Spleen (tissue), 11 donors: ENCODE data around the gene GJB5. TPM values are rescaled to one million over a fixed set of nuclear protein-coding genes. Genes with fewer than 3 reads are reported as not detected.

Experiments
- DNase-seq: peaks from one replicate; pipeline ENCODE4 v3.0.0-alpha.2; 2020
- H3K27ac ChIP-seq, 8 donors: fragments of 200-600 bp; sonication (generic) in 7 of 8; 1 replicate in 4 of 8; 2 replicates in 4 of 8; pipeline versions ENCODE4 v1.5.0 to v1.8.0; 2016 to 2021; ENCODE audit warnings: inconsistent platforms in 4 of 8, mild to moderate bottlenecking in 4 of 8, moderate library complexity in 1 of 8
- H3K27me3 ChIP-seq, 7 donors: fragments of 200-600 bp; sonication (generic) in 6 of 7; replicated peaks in 1 of 7; 1 replicate in 4 of 7; 2 replicates in 3 of 7; pipeline versions ENCODE4 v1.5.0 to v1.8.0; 2016 to 2021; ENCODE audit warnings: inconsistent platforms in 3 of 7, mild to moderate bottlenecking in 1 of 7
- H3K36me3 ChIP-seq, 6 donors: fragments of 200-600 bp; sonication (generic) in 5 of 6; 1 replicate in 4 of 6; 2 replicates in 2 of 6; pipeline versions ENCODE4 v1.5.0 to v1.8.0; 2016 to 2021; ENCODE audit warnings: inconsistent platforms in 2 of 6
- H3K4me1 ChIP-seq, 6 donors: fragments of 200-600 bp; sonication (generic) in 5 of 6; 1 replicate in 3 of 6; 2 replicates in 3 of 6; pipeline versions ENCODE4 v1.5.0 to v1.8.0; 2016 to 2021; ENCODE audit warnings: inconsistent platforms in 3 of 6
- H3K4me3 ChIP-seq, 8 donors: fragments of 200-600 bp; sonication (generic) in 7 of 8; 1 replicate in 4 of 8; 2 replicates in 4 of 8; pipeline versions ENCODE4 v1.5.0 to v1.8.0; 2016 to 2021; ENCODE audit warnings: inconsistent platforms in 4 of 8, mild to moderate bottlenecking in 4 of 8, moderate library complexity in 2 of 8
- H3K9me3 ChIP-seq, 8 donors: fragments of 200-600 bp; sonication (generic) in 7 of 8; 1 replicate in 4 of 8; 2 replicates in 4 of 8; pipeline versions ENCODE4 v1.5.0 to v1.8.0; 2016 to 2021; ENCODE audit warnings: inconsistent platforms in 4 of 8
- CTCF ChIP-seq, 11 experiments: fragments of 200-600 bp in 7 of 11; fragments of 450-650 bp in 4 of 11; sonication (generic) in 4 of 11; IDR thresholded peaks in 8 of 11; conservative IDR thresholded peaks in 3 of 11; 1 replicate in 7 of 11; 2 replicates in 4 of 11; pipeline versions ENCODE4 v1.4.0 to v1.8.0; 2016 to 2021; ENCODE audit warnings: antibody characterized with exemption in 11 of 11, inconsistent platforms in 4 of 11, mild to moderate bottlenecking in 1 of 11
- POLR2A ChIP-seq, 3 donors: fragments of 450-650 bp; IDR thresholded peaks; one replicate each; pipeline ENCODE4 v1.5.1; 2017; ENCODE audit warnings: antibody characterized with exemption in 3 of 3, mild to moderate bottlenecking in 1 of 3
- POLR2AphosphoS5 ChIP-seq, 3 donors: sonication (generic); formaldehyde crosslinking; IDR thresholded peaks; one replicate each; pipeline ENCODE4 v1.5.1; 2017; ENCODE audit warnings: antibody characterized with exemption in 3 of 3
- WGBS, 5 donors: extraction: QIAGEN DNeasy Blood & Tissue Kit in 3 of 5; methylation state at CpG; one replicate each; pipeline versions ENCODE4 v1.1.5 to v1.1.7; 2013 to 2018; 5-methylcytosine and 5-hydroxymethylcytosine counted together
- intact Hi-C: fragments of 100-400 bp; cut with DNase I; formaldehyde crosslinking; loops from one replicate; pipeline ENCODE4 v1.15.0; 2023; ENCODE audit warnings: low total_unique reads
- polyA plus RNA-seq, 3 donors: library from polyadenylated mRNA; stranded (reverse); fragments of 200-250 nt; gene quantifications; one replicate each; pipeline ENCODE4 v1.2.1, GENCODE V29; 2013
- total RNA-seq, 7 donors: library from RNA; depleted of rRNA in 3 of 7; stranded (reverse); fragments of >200 nt in 3 of 7; fragmentation: NEBNext Ultra II Directional in 4 of 7; extraction: Animal tissue kit (Norgen Biotek cat#: 25700) in 4 of 7; gene quantifications; one replicate each; pipeline versions ENCODE4 v1.1.0 to v1.2.1, GENCODE V29; 2016 to 2021
- donor health status: healthy with polysubstance abuse.
- donor health status: DM: no; HTN: no; CAD: no; lungs with moderate emphysema.
- donor health status: DM: no; HTN: no; CAD: no.
- donor health status: Bipolar disorder and iron deficiency.
- donor health status: healthy.
- donor health status: DM: no; HTN: no; CAD: no.
- donor health status: DM: yes; HTN: yes; CAD: no.

Gene GJB5
- total and polyA plus RNA-seq, 10 donors = 0.06 TPM; not detected in 9

- no peak for DNase-seq
Measured at GRCh38 chr1:34787461-34788420, 32.9 kb downstream of the GJB5 start.

GRCh38 chr1:34790985-34791384 lies 36.1 kb downstream of the GJB5 start:
- no peaks in the 10 kb centered on the region for H3K9me3 ChIP-seq
- WGBS, 5 donors = 74 to 83% (median 78%) methylated on average over 5 to 6 of the region's 6 CpGs
- H3K36me3 ChIP-seq = no peaks in the 10 kb centered on the region
- H3K27ac ChIP-seq = no peak overlapping the region
- no peak for TF ChIP-seq POLR2A (IDR thresholded peaks at IDR 0.05)
- no peak for TF ChIP-seq CTCF (IDR thresholded peaks at IDR 0.05 in 8 of 11, conservative IDR thresholded peaks at IDR 0.05 in 3 of 11)
- TF ChIP-seq POLR2AphosphoS5 (IDR thresholded peaks at IDR 0.05) = no peak
- H3K27me3 ChIP-seq = peaks cover 0 to 63% (median 18%) of the 10 kb centered on the region in 7 donors
- H3K4me3 ChIP-seq = no peak overlapping the region
- intact Hi-C loops = no loop called here
- H3K4me1 ChIP-seq = peaks cover 0 to 26% (median 14%) of the 10 kb centered on the region in 6 donors
- DNase-seq = no peak

More at GRCh38 chr1:34787461-34788420, 32.9 kb downstream of the GJB5 start:
- WGBS, 5 donors = 53 to 59% (median 56%) methylated on average over 9 of the region's 9 CpGs
- H3K27ac ChIP-seq = no peak overlapping the region
- TF ChIP-seq POLR2A (IDR thresholded peaks at IDR 0.05) = no peak
- TF ChIP-seq CTCF (IDR thresholded peaks at IDR 0.05 in 8 of 11, conservative IDR thresholded peaks at IDR 0.05 in 3 of 11) = no peak
- TF ChIP-seq POLR2AphosphoS5 (IDR thresholded peaks at IDR 0.05) = no peak
- H3K4me3 ChIP-seq = no peak overlapping the region
- H3K36me3 ChIP-seq = no peaks in the 10 kb centered on the region
- peaks cover 0 to 20% (median 8%) of the 10 kb centered on the region in 6 donors for H3K4me1 ChIP-seq
- peaks cover 0 to 77% (median 16%) of the 10 kb centered on the region in 7 donors for H3K27me3 ChIP-seq
- intact Hi-C loops = loop anchor here (5.0 kb wide), 1 partner anchor 65 kb away; no protein-coding TSS in a partner anchor
- H3K9me3 ChIP-seq = no peaks in the 10 kb centered on the region

GRCh38 chr1:34792424-34792823 lies 37.6 kb downstream of the GJB5 start:
- H3K4me3 ChIP-seq = peak overlapping the region in 4 of 8 donors; percentile 23 to 60 (median 34)
- no peak for DNase-seq
- TF ChIP-seq CTCF (IDR thresholded peaks at IDR 0.05 in 8 of 11, conservative IDR thresholded peaks at IDR 0.05 in 3 of 11) (no peak), POLR2A (IDR thresholded peaks at IDR 0.05) (no peak), POLR2AphosphoS5 (IDR thresholded peaks at IDR 0.05) (no peak)
- no peaks in the 10 kb centered on the region for H3K9me3 ChIP-seq
- H3K27me3 ChIP-seq = peaks cover 0 to 49% (median 18%) of the 10 kb centered on the region in 7 donors
- H3K27ac ChIP-seq = peak overlapping the region in 2 of 8 donors; percentile 28 to 59
- WGBS, 5 donors = 58 to 76% (median 68%) methylated on average over 10 of the region's 10 CpGs
- peaks cover 0 to 20% (median 13%) of the 10 kb centered on the region in 6 donors for H3K4me1 ChIP-seq
- intact Hi-C loops = no loop called here
- H3K36me3 ChIP-seq = no peaks in the 10 kb centered on the region
